DND-41 (cell line): ENCODE measurements around the gene TMTC2.

ENCODE experiments used
- CTCF ChIP-seq: IDR thresholded peaks from 2 replicates; pipeline ENCODE4 v1.5.1; 2012; ENCODE audit warnings: borderline replicate concordance, low read length, moderate library complexity, mild to moderate bottlenecking; ENCODE audit not compliant: poor library complexity, severe bottlenecking; ENCODE audit errors: extremely low read depth
- EZH2 ChIP-seq: IDR thresholded peaks from 3 replicates; pipeline ENCODE4 v1.6.1; 2012; ENCODE audit warnings: borderline replicate concordance, low read depth, mild to moderate bottlenecking, moderate library complexity, low read length, inconsistent platforms; ENCODE audit not compliant: severe bottlenecking

- TF ChIP-seq CTCF (no peak), EZH2 (no peak)
Measured at GRCh38 chr12:83106873-83107272, 420.2 kb downstream of the TMTC2 start.
